Panc1 (cell line): ENCODE data around the gene SERTAD2. TPM values are rescaled to one million over a fixed set of nuclear protein-coding genes. Genes with fewer than 3 reads are reported as not detected.

Source experiments
- ATAC-seq: fragments of 200-7000 bp; cut with Tn5 transposase; 2 replicates; pipeline ENCODE4 v1.9.1; 2020; ENCODE audit warnings: mild to moderate bottlenecking, moderate library complexity
- BruUV-seq: library from RNA; stranded (reverse); fragments of 400-500 nt; replicated peaks from 2 replicates; lab custom pipeline; 2021; lab: Mats Ljungman, UMichigan
- CTCF ChIA-PET: fragments of 300-600 bp; sonication (Branson Sonifier 250); formaldehyde crosslinking; loops from one replicate; lab custom pipeline; 2022; ENCODE audit warnings: antibody characterized with exemption; lab: Charles Lee
- POLR2A ChIA-PET: fragments of 300-600 bp; sonication (Branson Sonifier 250); formaldehyde crosslinking; loops from one replicate; lab custom pipeline; 2022; ENCODE audit warnings: antibody characterized with exemption; lab: Charles Lee
- DNase-seq: peaks from one replicate; pipeline ENCODE4 v3.0.0-alpha.2; 2010; ENCODE audit warnings: low read depth, low spot score
- H3K27ac ChIP-seq: 2 replicates; pipeline ENCODE4 v1.5.1; 2011; ENCODE audit warnings: mild to moderate bottlenecking, low read length, inconsistent platforms
- H3K27me3 ChIP-seq: fragments of 200-500 bp; sonication (Bioruptor generic); 2 replicates; pipeline ENCODE4 v1.6.0; 2014; ENCODE audit warnings: low read length, inconsistent platforms; ENCODE audit not compliant: control insufficient read depth, insufficient read depth
- H3K36me3 ChIP-seq: fragments of 200-500 bp; sonication (Bioruptor generic); 2 replicates; pipeline ENCODE4 v1.5.1; 2014; ENCODE audit warnings: inconsistent platforms, mild to moderate bottlenecking, low read length, moderate library complexity; ENCODE audit not compliant: control insufficient read depth, insufficient read depth
- H3K4me1 ChIP-seq: 2 replicates; pipeline ENCODE4 v1.5.1; 2011; ENCODE audit warnings: inconsistent platforms, mild to moderate bottlenecking, low read length, moderate library complexity; ENCODE audit not compliant: control insufficient read depth, insufficient read depth
- H3K4me3 ChIP-seq, 2 experiments: 2 replicates each; pipeline ENCODE4 v1.5.1; 2011 to 2012; ENCODE audit warnings: low read depth in 2 of 2, low read length in 2 of 2, mild to moderate bottlenecking in 2 of 2, inconsistent platforms in 1 of 2, moderate library complexity in 1 of 2
- H3K9me3 ChIP-seq: fragments of 200-500 bp; sonication (Bioruptor generic); 2 replicates; pipeline ENCODE4 v1.5.1; 2014; ENCODE audit warnings: low read depth, mild to moderate bottlenecking, inconsistent platforms, low read length, moderate library complexity; ENCODE audit not compliant: control insufficient read depth, insufficient read depth
- POLR2AphosphoS5 ChIP-seq: IDR thresholded peaks from 2 replicates; pipeline ENCODE4 v1.6.1; 2012; ENCODE audit warnings: mild to moderate bottlenecking, low read depth, low read length, moderate library complexity
- SIN3A ChIP-seq: IDR thresholded peaks from 2 replicates; pipeline ENCODE4 v1.6.1; 2012; ENCODE audit warnings: low read depth, mild to moderate bottlenecking, low read length, moderate library complexity, borderline replicate concordance; ENCODE audit not compliant: insufficient read depth
- TCF7L2 ChIP-seq: IDR thresholded peaks from 2 replicates; pipeline ENCODE4 v1.6.1; 2011; ENCODE audit warnings: mild to moderate bottlenecking, low read depth, low read length, inconsistent platforms
- in situ Hi-C: cut with HindIII; loops from 2 replicates; pipeline ENCODE4 v1.10.0; 2016; ENCODE audit warnings: low sequenced_read_pairs, low pct_unique_long_range_greater_than_20kb
- intact Hi-C: fragments of 100-400 bp; cut with micrococcal nuclease; formaldehyde crosslinking; loops from one replicate; pipeline ENCODE4 v1.10.0; 2022; ENCODE audit not compliant: unreplicated experiment
- total RNA-seq: library from RNA; stranded (reverse); gene quantifications from one replicate; pipeline ENCODE4 v1.2.1, GENCODE V29; 2021; ENCODE audit not compliant: unreplicated experiment
- TF ChIP-seq, protein P1 (sequence below), 2 experiments: IDR thresholded peaks; 2 replicates each; pipeline ENCODE4 v1.6.1; 2011 to 2012; ENCODE audit warnings: low read depth in 2 of 2, control low read depth in 1 of 2, low read length in 1 of 2, mild to moderate bottlenecking in 1 of 2, moderate library complexity in 1 of 2; ENCODE audit not compliant: insufficient read depth in 1 of 2
- TF ChIP-seq, protein P2 (sequence below): fragments of 450-650 bp; IDR thresholded peaks from 2 replicates; pipeline ENCODE4 v1.5.1; 2017; ENCODE audit warnings: mild to moderate bottlenecking

The SERTAD2 gene
- total RNA-seq, 1 experiment from 2014 or later: 24.3 TPM

DNA sequence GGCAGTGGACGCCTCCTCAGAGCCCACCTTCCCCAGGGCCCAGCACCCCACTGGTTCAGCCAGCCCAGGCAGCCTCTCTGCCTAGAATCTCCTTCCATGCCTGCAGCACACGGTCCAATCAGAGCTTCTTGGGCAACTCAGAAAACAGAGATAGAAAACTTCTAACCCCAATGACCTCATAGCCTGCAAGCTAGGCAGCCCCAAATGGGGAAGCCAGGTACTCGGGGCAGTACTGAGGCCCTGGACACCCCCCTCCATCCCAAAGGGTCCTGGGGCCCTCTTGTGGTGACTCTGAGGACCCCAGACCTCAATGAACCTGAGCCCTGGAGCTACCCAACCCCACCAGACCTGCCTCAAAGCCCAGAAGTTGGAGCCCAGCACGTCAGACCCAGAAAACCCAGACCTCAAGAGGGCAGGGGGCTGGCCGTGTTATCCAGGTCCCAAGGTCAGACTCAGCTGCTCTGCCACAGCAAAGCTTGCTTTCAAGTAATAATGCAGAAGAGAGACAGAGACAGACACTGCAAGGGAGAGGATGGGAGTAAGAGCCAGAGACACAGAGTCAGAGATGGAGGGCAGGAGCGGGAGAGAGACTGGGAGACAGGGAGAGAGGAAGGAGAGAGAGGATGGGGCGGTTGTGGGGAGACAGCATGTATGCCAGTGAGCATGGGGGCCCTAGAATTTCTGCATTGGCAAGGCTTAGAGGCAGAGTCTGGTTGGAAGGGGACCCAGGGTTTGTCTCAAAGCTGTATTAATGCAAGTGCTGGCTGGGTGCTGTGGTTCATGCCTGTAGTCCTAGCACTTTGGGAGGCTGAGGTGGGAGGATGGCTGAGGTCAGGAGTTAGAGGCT lies 28.2 kb downstream of the SERTAD2 start:
- DNase-seq: no peak
- Histone ChIP-seq H3K27me3 (no peaks in the 10 kb centered on the region), H3K27ac (no peak overlapping the region), H3K4me1 (no peaks in the 10 kb centered on the region), H3K9me3 (no peaks in the 10 kb centered on the region), H3K36me3 (no peaks in the 10 kb centered on the region), H3K4me3 (no peak overlapping the region)
- intact Hi-C loops (no loop called here), in situ Hi-C loops (no loop called here)
- ATAC-seq: peak; percentile 30; the same call in 1 of the 2 replicates
- CTCF ChIA-PET: no interaction called here
- no TSS peak for BruUV-seq
- TF ChIP-seq TCF7L2: no peak
- no peak for TF ChIP-seq SIN3A
- TF ChIP-seq, protein P1, sequence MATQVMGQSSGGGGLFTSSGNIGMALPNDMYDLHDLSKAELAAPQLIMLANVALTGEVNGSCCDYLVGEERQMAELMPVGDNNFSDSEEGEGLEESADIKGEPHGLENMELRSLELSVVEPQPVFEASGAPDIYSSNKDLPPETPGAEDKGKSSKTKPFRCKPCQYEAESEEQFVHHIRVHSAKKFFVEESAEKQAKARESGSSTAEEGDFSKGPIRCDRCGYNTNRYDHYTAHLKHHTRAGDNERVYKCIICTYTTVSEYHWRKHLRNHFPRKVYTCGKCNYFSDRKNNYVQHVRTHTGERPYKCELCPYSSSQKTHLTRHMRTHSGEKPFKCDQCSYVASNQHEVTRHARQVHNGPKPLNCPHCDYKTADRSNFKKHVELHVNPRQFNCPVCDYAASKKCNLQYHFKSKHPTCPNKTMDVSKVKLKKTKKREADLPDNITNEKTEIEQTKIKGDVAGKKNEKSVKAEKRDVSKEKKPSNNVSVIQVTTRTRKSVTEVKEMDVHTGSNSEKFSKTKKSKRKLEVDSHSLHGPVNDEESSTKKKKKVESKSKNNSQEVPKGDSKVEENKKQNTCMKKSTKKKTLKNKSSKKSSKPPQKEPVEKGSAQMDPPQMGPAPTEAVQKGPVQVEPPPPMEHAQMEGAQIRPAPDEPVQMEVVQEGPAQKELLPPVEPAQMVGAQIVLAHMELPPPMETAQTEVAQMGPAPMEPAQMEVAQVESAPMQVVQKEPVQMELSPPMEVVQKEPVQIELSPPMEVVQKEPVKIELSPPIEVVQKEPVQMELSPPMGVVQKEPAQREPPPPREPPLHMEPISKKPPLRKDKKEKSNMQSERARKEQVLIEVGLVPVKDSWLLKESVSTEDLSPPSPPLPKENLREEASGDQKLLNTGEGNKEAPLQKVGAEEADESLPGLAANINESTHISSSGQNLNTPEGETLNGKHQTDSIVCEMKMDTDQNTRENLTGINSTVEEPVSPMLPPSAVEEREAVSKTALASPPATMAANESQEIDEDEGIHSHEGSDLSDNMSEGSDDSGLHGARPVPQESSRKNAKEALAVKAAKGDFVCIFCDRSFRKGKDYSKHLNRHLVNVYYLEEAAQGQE (IDR thresholded peaks at IDR 0.05; ENCODE audit: insufficient read depth in 1 of 2, low read depth in 2 of 2, low read length in 1 of 2): no peak
- TF ChIP-seq, protein P2, sequence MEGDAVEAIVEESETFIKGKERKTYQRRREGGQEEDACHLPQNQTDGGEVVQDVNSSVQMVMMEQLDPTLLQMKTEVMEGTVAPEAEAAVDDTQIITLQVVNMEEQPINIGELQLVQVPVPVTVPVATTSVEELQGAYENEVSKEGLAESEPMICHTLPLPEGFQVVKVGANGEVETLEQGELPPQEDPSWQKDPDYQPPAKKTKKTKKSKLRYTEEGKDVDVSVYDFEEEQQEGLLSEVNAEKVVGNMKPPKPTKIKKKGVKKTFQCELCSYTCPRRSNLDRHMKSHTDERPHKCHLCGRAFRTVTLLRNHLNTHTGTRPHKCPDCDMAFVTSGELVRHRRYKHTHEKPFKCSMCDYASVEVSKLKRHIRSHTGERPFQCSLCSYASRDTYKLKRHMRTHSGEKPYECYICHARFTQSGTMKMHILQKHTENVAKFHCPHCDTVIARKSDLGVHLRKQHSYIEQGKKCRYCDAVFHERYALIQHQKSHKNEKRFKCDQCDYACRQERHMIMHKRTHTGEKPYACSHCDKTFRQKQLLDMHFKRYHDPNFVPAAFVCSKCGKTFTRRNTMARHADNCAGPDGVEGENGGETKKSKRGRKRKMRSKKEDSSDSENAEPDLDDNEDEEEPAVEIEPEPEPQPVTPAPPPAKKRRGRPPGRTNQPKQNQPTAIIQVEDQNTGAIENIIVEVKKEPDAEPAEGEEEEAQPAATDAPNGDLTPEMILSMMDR: no peak
- no peak for TF ChIP-seq POLR2AphosphoS5
- POLR2A ChIA-PET: no interaction called here

DNA sequence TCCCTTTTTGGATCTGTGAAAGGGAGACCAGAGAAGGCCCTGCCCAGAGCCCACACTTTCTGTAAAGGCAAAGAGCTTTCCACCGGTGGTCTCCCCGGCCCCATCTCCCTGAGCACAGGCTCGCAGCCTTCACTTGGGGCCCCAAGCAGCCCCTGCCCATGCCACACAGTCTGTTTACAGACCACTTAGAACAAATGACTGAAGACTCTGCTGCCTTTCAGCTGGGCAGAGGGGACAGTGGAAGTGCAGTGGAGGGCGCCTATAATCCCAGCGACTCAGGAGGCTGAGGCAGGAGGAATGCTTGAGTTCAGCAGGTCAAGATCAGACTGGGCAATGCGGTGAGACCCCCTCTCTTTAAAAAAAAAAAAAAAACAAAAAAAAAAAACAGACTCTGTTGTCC lies 28.9 kb downstream of the SERTAD2 start:
- H3K4me1 ChIP-seq: no peaks in the 10 kb centered on the region
- in situ Hi-C loops (no loop called here), intact Hi-C loops (no loop called here)
- H3K27me3 ChIP-seq: no peaks in the 10 kb centered on the region
- CTCF ChIA-PET: no interaction called here
- no peaks in the 10 kb centered on the region for H3K9me3 ChIP-seq
- DNase-seq (no peak), ATAC-seq (no peak)
- POLR2A ChIA-PET: no interaction called here
- no peaks in the 10 kb centered on the region for H3K36me3 ChIP-seq
- no TSS peak for BruUV-seq
- TF ChIP-seq TCF7L2 (no peak), SIN3A (no peak), POLR2AphosphoS5 (no peak)
- TF ChIP-seq, protein P1 (IDR thresholded peaks at IDR 0.05; ENCODE audit: insufficient read depth in 1 of 2, low read depth in 2 of 2, low read length in 1 of 2): no peak
- TF ChIP-seq, protein P2: no peak
- no peak overlapping the region for H3K27ac ChIP-seq
- no peak overlapping the region for H3K4me3 ChIP-seq
